Ovary (tissue), 9 donors: ENCODE results near the gene EXOC6B. TPM values are rescaled to one million over a fixed set of nuclear protein-coding genes. Genes with fewer than 3 reads are reported as not detected.

Experiments used
- DNase-seq, 5 donors: peaks; one replicate each; pipeline ENCODE4 v3.0.0-alpha.2; 2019 to 2020
- H3K27ac ChIP-seq, 2 donors: fragments of 200-600 bp; one replicate each; pipeline versions ENCODE4 v1.5.1 to v1.8.0; 2019 to 2022
- H3K27me3 ChIP-seq: fragments of 200-600 bp; one replicate; pipeline ENCODE4 v1.8.0; 2022
- H3K36me3 ChIP-seq: fragments of 200-600 bp; sonication (generic); one replicate; pipeline ENCODE4 v1.5.1; 2019
- H3K4me1 ChIP-seq: one replicate; pipeline ENCODE4 v1.8.1; 2013; ENCODE audit warnings: mild to moderate bottlenecking, moderate library complexity; ENCODE audit not compliant: insufficient read depth
- H3K4me3 ChIP-seq: fragments of 200-600 bp; sonication (generic); one replicate; pipeline ENCODE4 v1.5.1; 2017
- H3K9me3 ChIP-seq, 2 donors: fragments of 200-600 bp in 1 of 2; sonication (generic) in 1 of 2; one replicate each; pipeline versions ENCODE4 v1.5.1 to v1.8.1; 2013 to 2019; ENCODE audit warnings: mild to moderate bottlenecking in 1 of 2, moderate library complexity in 1 of 2
- EP300 ChIP-seq: sonication (generic); formaldehyde crosslinking; IDR thresholded peaks from one replicate; pipeline ENCODE4 v1.6.1; 2017; ENCODE audit warnings: antibody characterized with exemption
- POLR2A ChIP-seq: fragments of 450-650 bp; IDR thresholded peaks from one replicate; pipeline ENCODE4 v1.6.1; 2017; ENCODE audit warnings: antibody characterized with exemption, mild to moderate bottlenecking, moderate library complexity
- WGBS, 3 donors: extraction: QIAGEN DNeasy Blood & Tissue Kit in 1 of 3; methylation state at CpG; one replicate each; pipeline versions ENCODE4 v1.1.5 to v1.1.7; 2013 to 2017; 5-methylcytosine and 5-hydroxymethylcytosine counted together
- intact Hi-C, 4 donors: fragments of 100-400 bp; cut with DNase I; formaldehyde crosslinking; loops; one replicate each; pipeline versions ENCODE4 v1.11.0 to v1.15.1; 2022 to 2023
- polyA plus RNA-seq, 2 donors: library from polyadenylated mRNA; stranded (reverse); fragments of 200-250 nt in 1 of 2; fragments of 350-450 nt in 1 of 2; fragmentation: Illumina TruSeq in 1 of 2; extraction: RNeasy Lipid Tissue Mini Kit (QIAGEN cat#74804) in 1 of 2; gene quantifications; one replicate each; pipeline ENCODE4 v1.2.3, GENCODE V29; 2013 to 2014
- total RNA-seq, 7 donors: library from RNA; depleted of rRNA in 2 of 7; stranded (reverse); fragments of >200 nt in 2 of 7; fragmentation: NEBNext Ultra II Directional in 3 of 7; extraction: Animal tissue kit (Norgen Biotek cat#: 25700) in 3 of 7; gene quantifications; one replicate each; pipeline versions ENCODE4 v1.1.0 to v1.2.4, GENCODE V29; 2016 to 2023
- TF ChIP-seq, protein P1 (sequence below), 3 donors: fragments of 450-650 bp in 2 of 3; fragments of 200-600 bp in 1 of 3; IDR thresholded peaks; one replicate each; pipeline versions ENCODE4 v1.5.1 to v1.8.0; 2016 to 2022; ENCODE audit warnings: antibody characterized with exemption in 3 of 3, mild to moderate bottlenecking in 1 of 3
- donor health status: DM: no; HTN: no; CAD: no; lungs with moderate emphysema.
- donor health status: DM: no; HTN: no; CAD: no.
- donor health status: Bipolar disorder and iron deficiency.
- donor health status: DM: yes; HTN: yes; CAD: no.
- donor health status: DM: no; HTN: no; CAD: no.
- donor health status: DM: yes; HTN: yes; CAD: no.

EXOC6B gene
- total and polyA plus RNA-seq, 9 donors = 11.9 to 84.9 (median 57.8) TPM

- Histone ChIP-seq H3K27me3 (no peaks in the 10 kb centered on the region), H3K4me1 (peaks cover 9% of the 10 kb centered on the region), H3K9me3 (no peaks in the 10 kb centered on the region), H3K27ac (no peak overlapping the region), H3K36me3 (no peaks in the 10 kb centered on the region), H3K4me3 (no peak overlapping the region)
- intact Hi-C loops = no loop called here
- TF ChIP-seq, protein P1, sequence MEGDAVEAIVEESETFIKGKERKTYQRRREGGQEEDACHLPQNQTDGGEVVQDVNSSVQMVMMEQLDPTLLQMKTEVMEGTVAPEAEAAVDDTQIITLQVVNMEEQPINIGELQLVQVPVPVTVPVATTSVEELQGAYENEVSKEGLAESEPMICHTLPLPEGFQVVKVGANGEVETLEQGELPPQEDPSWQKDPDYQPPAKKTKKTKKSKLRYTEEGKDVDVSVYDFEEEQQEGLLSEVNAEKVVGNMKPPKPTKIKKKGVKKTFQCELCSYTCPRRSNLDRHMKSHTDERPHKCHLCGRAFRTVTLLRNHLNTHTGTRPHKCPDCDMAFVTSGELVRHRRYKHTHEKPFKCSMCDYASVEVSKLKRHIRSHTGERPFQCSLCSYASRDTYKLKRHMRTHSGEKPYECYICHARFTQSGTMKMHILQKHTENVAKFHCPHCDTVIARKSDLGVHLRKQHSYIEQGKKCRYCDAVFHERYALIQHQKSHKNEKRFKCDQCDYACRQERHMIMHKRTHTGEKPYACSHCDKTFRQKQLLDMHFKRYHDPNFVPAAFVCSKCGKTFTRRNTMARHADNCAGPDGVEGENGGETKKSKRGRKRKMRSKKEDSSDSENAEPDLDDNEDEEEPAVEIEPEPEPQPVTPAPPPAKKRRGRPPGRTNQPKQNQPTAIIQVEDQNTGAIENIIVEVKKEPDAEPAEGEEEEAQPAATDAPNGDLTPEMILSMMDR (IDR thresholded peaks at IDR 0.05) = no peak
- TF ChIP-seq EP300 (no peak), POLR2A (no peak)
- DNase-seq = no peak
- whole genome bisulfite sequencing, 3 donors = 23 to 47% (median 36%) methylated on average over 2 of the region's 2 CpGs
These were observed 147.8 kb downstream of the EXOC6B start for GRCh38 chr2:72678024-72678423.

DNA sequence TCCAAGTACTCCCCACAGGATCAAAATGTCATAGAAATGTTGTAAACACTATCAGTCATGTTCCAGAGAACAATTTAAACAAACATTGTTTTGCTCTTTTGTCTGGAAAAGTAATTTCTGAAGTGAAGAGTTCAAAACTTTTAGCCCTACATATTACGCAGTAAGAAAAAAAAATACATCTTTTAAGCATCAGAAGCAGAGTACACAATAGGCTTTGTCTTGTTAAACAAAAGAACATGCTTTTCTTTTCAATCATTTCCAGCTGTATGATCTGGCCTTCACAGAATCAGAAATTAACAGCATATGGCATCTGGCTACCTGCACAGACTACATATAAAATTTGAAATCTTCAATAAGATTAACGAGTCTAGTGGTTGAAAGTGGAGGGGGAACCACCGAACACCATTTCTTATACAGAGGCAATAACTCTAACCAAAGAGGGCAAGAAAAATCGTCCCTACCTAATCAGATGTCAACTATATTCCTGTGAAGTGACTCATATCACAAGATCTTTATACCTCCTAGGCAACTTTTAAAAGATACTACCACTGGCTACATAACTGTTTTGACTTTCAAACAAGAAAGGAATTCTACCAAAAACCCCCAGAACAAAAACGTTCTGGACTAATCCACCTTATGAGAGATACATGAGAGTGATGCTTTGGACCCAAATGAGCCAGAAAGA is 149.3 kb downstream of the EXOC6B start:
- Histone ChIP-seq H3K4me3 (no peak overlapping the region), H3K9me3 (no peaks in the 10 kb centered on the region), H3K4me1 (peaks cover 9% of the 10 kb centered on the region), H3K36me3 (no peaks in the 10 kb centered on the region), H3K27ac (peak overlapping the region in 1 of 2 donors; percentile 4), H3K27me3 (no peaks in the 10 kb centered on the region)
- 42 to 55% (median 43%) methylated on average over 5 of the region's 5 CpGs for WGBS, 3 donors
- DNase-seq = no peak
- no peak for TF ChIP-seq EP300
- TF ChIP-seq POLR2A = no peak
- TF ChIP-seq, protein P1 (IDR thresholded peaks at IDR 0.05) = no peak
- intact Hi-C loops = no loop called here

- Histone ChIP-seq H3K9me3 (no peaks in the 10 kb centered on the region), H3K27ac (peak overlapping the region in 1 of 2 donors; percentile 4), H3K27me3 (no peaks in the 10 kb centered on the region), H3K4me1 (peaks cover 9% of the 10 kb centered on the region), H3K4me3 (no peak overlapping the region), H3K36me3 (no peaks in the 10 kb centered on the region)
- no peak for DNase-seq
- intact Hi-C loops = no loop called here
- 76 to 87% (median 80%) methylated on average over 8 of the region's 8 CpGs for WGBS, 3 donors
- TF ChIP-seq, protein P1 (IDR thresholded peaks at IDR 0.05) = no peak
- TF ChIP-seq POLR2A = no peak
- no peak for TF ChIP-seq EP300
These were observed 150.6 kb downstream of the EXOC6B start for GRCh38 chr2:72674982-72675915.

DNA sequence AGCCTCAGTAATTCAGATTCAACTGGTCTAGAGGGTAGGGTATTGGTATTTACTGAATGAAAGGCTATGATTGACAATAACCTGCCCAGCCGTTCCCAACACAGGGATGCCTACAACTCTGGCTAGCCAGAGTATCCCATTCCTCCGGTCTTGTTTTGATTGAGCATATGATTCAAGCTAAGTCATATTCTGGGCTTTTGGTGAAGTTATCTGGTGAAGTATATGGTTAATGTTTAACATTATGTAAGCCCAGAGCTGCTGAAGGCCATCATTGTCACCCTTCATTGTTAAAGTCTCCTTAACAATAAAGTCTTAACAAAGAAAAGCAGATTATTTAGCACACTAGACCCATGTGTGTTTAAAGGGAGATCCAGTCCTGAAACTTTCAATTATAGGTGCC is 152.6 kb downstream of the EXOC6B start:
- peaks cover 7% of the 10 kb centered on the region for H3K4me1 ChIP-seq
- no peaks in the 10 kb centered on the region for H3K9me3 ChIP-seq
- H3K27ac ChIP-seq = no peak overlapping the region
- H3K27me3 ChIP-seq = no peaks in the 10 kb centered on the region
- no peak overlapping the region for H3K4me3 ChIP-seq
- TF ChIP-seq EP300 (no peak), POLR2A (no peak)
- TF ChIP-seq, protein P1 (IDR thresholded peaks at IDR 0.05) = no peak
- intact Hi-C loops = no loop called here
- no peaks in the 10 kb centered on the region for H3K36me3 ChIP-seq
- DNase-seq = no peak
- 96 to 99% (median 98%) methylated on average over 2 of the region's 2 CpGs for WGBS, 3 donors
